Stomach (tissue), 9 donors: Measurements from ENCODE around the gene NAALADL2. TPM values are rescaled to one million over a fixed set of nuclear protein-coding genes. Genes with fewer than 3 reads are reported as not detected.

Source experiments
- DNase-seq, 2 donors: peaks; one replicate each; pipeline versions ENCODE4 v3.0.0 to v3.0.0-alpha.2; 2013 to 2019
- H3K27ac ChIP-seq, 5 donors: fragments of 200-600 bp in 4 of 5; sonication (generic) in 4 of 5; one replicate each; pipeline ENCODE4 v1.5.1; 2013 to 2019; ENCODE audit warnings: mild to moderate bottlenecking in 1 of 5, moderate library complexity in 1 of 5
- H3K27me3 ChIP-seq, 3 donors: fragments of 200-600 bp; sonication (generic); one replicate each; pipeline ENCODE4 v1.5.1; 2017 to 2019; ENCODE audit warnings: mixed run types in 1 of 3
- H3K36me3 ChIP-seq, 4 donors: fragments of 200-600 bp; sonication (generic); 1 replicate in 3 of 4; 2 replicates in 1 of 4; pipeline ENCODE4 v1.5.1; 2016 to 2019
- H3K4me1 ChIP-seq, 4 donors: fragments of 200-600 bp; sonication (generic); one replicate each; pipeline ENCODE4 v1.5.1; 2016 to 2019
- H3K4me3 ChIP-seq, 4 donors: fragments of 200-600 bp; sonication (generic) in 3 of 4; one replicate each; pipeline ENCODE4 v1.5.1; 2016 to 2019; ENCODE audit warnings: mild to moderate bottlenecking in 1 of 4
- H3K9me3 ChIP-seq, 4 donors: fragments of 200-600 bp; sonication (generic); one replicate each; pipeline ENCODE4 v1.5.1; 2016 to 2019
- EP300 ChIP-seq: sonication (generic); formaldehyde crosslinking; IDR thresholded peaks from one replicate; pipeline ENCODE4 v1.6.1; 2017; ENCODE audit warnings: antibody characterized with exemption
- POLR2A ChIP-seq, 4 donors: fragments of 450-650 bp; IDR thresholded peaks; one replicate each; pipeline ENCODE4 v1.6.1; 2016; ENCODE audit warnings: antibody characterized with exemption in 4 of 4, control low read depth in 2 of 4, mild to moderate bottlenecking in 1 of 4, moderate library complexity in 1 of 4
- POLR2AphosphoS5 ChIP-seq, 3 donors: sonication (generic); formaldehyde crosslinking; IDR thresholded peaks; one replicate each; pipeline ENCODE4 v1.6.1; 2016; ENCODE audit warnings: antibody characterized with exemption in 3 of 3
- WGBS, 5 donors: extraction: QIAGEN DNeasy Blood & Tissue Kit in 3 of 5; methylation state at CpG; one replicate each; pipeline versions ENCODE4 v1.1.5 to v1.1.7; 2013 to 2018; 5-methylcytosine and 5-hydroxymethylcytosine counted together
- intact Hi-C: fragments of 100-400 bp; cut with DNase I; formaldehyde crosslinking; loops from one replicate; pipeline ENCODE4 v1.15.1; 2023; ENCODE audit warnings: low total_unique reads
- polyA plus RNA-seq, 3 donors: library from polyadenylated mRNA; stranded (reverse); fragments of 200-250 nt; gene quantifications; one replicate each; pipeline ENCODE4 v1.2.3, GENCODE V29; 2013
- total RNA-seq, 5 donors: library from RNA; depleted of rRNA; stranded (reverse); fragments of >200 nt; gene quantifications; one replicate each; pipeline versions ENCODE4 v1.1.0 to v1.2.3, GENCODE V29; 2014 to 2016
- TF ChIP-seq, protein P1 (sequence below), 7 experiments: fragments of 450-650 bp in 4 of 7; fragments of 200-600 bp in 3 of 7; sonication (generic) in 3 of 7; IDR thresholded peaks; one replicate each; pipeline ENCODE4 v1.5.1; 2016 to 2019; ENCODE audit warnings: antibody characterized with exemption in 7 of 7, control low read depth in 2 of 7, mild to moderate bottlenecking in 1 of 7
- donor health status: healthy with polysubstance abuse.
- donor health status: Bipolar disorder and iron deficiency.
- donor health status: healthy.

Gene NAALADL2
- total and polyA plus RNA-seq, 8 donors = 0.58 to 43.7 (median 5.4) TPM

DNA sequence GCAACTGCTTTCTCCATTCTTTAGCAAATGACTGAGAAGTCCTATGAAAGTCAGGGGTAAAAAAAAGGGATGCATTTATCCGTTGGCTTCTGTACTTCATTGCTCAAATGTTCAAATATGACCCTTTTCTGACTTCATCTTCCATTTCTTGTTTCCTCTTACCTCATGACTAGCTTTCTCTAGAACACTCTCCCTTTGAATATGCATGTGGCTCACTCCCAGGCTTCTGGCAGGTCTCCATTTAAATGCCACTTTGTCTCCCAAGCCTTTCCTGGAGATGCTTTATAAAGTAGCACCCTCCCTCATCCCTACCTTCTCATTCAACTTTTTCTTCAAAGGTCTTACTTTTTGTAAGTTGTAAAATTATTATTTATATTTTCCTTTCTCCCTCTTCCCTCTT lies 781.8 kb downstream of the NAALADL2 start:
- intact Hi-C loops = no loop called here
- Histone ChIP-seq H3K27ac (no peak overlapping the region), H3K27me3 (no peaks in the 10 kb centered on the region), H3K36me3 (no peaks in the 10 kb centered on the region), H3K9me3 (no peaks in the 10 kb centered on the region), H3K4me1 (no peaks in the 10 kb centered on the region), H3K4me3 (no peak overlapping the region)
- TF ChIP-seq EP300 (no peak), POLR2A (IDR thresholded peaks at IDR 0.05) (no peak), POLR2AphosphoS5 (IDR thresholded peaks at IDR 0.05) (no peak)
- TF ChIP-seq, protein P1, sequence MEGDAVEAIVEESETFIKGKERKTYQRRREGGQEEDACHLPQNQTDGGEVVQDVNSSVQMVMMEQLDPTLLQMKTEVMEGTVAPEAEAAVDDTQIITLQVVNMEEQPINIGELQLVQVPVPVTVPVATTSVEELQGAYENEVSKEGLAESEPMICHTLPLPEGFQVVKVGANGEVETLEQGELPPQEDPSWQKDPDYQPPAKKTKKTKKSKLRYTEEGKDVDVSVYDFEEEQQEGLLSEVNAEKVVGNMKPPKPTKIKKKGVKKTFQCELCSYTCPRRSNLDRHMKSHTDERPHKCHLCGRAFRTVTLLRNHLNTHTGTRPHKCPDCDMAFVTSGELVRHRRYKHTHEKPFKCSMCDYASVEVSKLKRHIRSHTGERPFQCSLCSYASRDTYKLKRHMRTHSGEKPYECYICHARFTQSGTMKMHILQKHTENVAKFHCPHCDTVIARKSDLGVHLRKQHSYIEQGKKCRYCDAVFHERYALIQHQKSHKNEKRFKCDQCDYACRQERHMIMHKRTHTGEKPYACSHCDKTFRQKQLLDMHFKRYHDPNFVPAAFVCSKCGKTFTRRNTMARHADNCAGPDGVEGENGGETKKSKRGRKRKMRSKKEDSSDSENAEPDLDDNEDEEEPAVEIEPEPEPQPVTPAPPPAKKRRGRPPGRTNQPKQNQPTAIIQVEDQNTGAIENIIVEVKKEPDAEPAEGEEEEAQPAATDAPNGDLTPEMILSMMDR (IDR thresholded peaks at IDR 0.05) = no peak
- WGBS, 5 donors = 85 to 96% (median 88%) methylated on average over 1 of the region's 1 CpG
- DNase-seq = no peak

DNA sequence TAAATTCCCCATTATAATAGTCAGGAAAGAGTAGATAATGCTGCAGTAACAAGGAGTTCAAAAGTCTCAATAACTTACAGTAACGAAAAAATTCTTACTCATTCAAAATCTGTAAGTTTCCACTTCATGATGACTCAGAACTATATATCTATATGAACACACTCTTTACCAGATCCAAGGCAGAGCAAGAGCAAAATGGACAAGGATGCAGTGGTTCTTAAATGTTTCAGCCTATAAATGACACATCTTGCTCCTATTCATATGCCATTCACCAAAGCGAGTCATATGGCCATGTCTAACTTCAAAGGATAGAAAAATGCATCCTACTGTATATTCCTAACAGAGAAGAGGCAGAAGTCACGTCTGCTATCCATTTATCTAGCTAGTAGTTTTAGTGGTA lies 787.7 kb downstream of the NAALADL2 start:
- H3K27ac ChIP-seq = no peak overlapping the region
- no peaks in the 10 kb centered on the region for H3K9me3 ChIP-seq
- no peaks in the 10 kb centered on the region for H3K36me3 ChIP-seq
- H3K27me3 ChIP-seq = no peaks in the 10 kb centered on the region
- H3K4me1 ChIP-seq = no peaks in the 10 kb centered on the region
- DNase-seq = no peak
- H3K4me3 ChIP-seq = no peak overlapping the region
- WGBS, 5 donors = 84 to 89% (median 87%) methylated on average over 3 of the region's 3 CpGs
- intact Hi-C loops = no loop called here
- TF ChIP-seq EP300 (no peak), POLR2A (IDR thresholded peaks at IDR 0.05) (no peak)
- TF ChIP-seq, protein P1 (IDR thresholded peaks at IDR 0.05) = no peak

DNA sequence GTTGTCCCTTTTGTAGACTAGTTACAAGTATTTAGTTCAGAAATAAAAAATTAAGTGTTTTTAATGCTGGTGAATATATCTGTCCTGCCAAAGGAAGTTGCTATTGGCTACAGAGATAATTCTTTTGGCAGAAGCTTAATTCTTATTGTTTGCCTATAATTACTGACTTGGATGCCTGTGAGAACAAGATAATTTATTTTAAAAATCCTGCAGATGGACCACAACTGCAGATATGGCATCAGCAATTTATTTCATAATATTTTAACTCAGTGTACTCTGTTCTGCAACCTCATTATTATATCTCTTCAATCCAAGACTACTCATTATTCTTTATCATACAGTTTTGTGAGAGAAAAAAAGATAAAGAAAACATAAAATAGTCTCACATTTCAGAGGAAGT lies 789.8 kb downstream of the NAALADL2 start:
- H3K27ac ChIP-seq = no peak overlapping the region
- no peaks in the 10 kb centered on the region for H3K9me3 ChIP-seq
- no peaks in the 10 kb centered on the region for H3K27me3 ChIP-seq
- no peak for DNase-seq
- intact Hi-C loops = no loop called here
- TF ChIP-seq EP300 = no peak
- TF ChIP-seq POLR2AphosphoS5 (IDR thresholded peaks at IDR 0.05) = no peak
- TF ChIP-seq, protein P1 (IDR thresholded peaks at IDR 0.05) = no peak
- no peak for TF ChIP-seq POLR2A (IDR thresholded peaks at IDR 0.05)
- H3K4me1 ChIP-seq = no peaks in the 10 kb centered on the region
- no peak overlapping the region for H3K4me3 ChIP-seq
- no peaks in the 10 kb centered on the region for H3K36me3 ChIP-seq

DNA sequence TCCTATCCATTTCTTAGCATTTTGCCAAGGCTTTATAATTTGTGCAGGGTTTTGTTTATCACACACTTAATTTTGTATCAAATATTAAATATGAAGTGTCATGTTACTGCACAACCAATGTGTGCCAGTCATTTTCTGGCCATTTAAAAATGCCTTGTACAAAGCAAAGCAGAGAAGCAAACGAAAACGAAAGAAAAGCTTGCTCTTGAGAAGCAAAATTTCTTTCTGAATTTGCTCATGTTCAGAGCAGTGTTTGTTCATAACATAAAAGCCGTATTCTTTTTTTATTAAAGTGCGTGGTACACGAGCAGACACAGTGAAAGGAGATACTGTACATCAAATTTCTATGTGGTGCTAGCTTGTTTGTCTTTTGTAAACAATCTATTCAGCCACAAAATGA lies 792.6 kb downstream of the NAALADL2 start:
- no peak overlapping the region for H3K27ac ChIP-seq
- H3K4me3 ChIP-seq = no peak overlapping the region
- 36 to 61% (median 49%) methylated on average over 5 of the region's 5 CpGs for WGBS, 5 donors
- TF ChIP-seq POLR2A (IDR thresholded peaks at IDR 0.05) = no peak
- TF ChIP-seq EP300 = no peak
- TF ChIP-seq POLR2AphosphoS5 (IDR thresholded peaks at IDR 0.05) = no peak
- TF ChIP-seq, protein P1 (IDR thresholded peaks at IDR 0.05) = no peak
- H3K27me3 ChIP-seq = no peaks in the 10 kb centered on the region
- DNase-seq = peak in 1 of 2 donors; percentile 4
- no peaks in the 10 kb centered on the region for H3K9me3 ChIP-seq
- no peaks in the 10 kb centered on the region for H3K4me1 ChIP-seq
- intact Hi-C loops = no loop called here
- H3K36me3 ChIP-seq = no peaks in the 10 kb centered on the region

DNA sequence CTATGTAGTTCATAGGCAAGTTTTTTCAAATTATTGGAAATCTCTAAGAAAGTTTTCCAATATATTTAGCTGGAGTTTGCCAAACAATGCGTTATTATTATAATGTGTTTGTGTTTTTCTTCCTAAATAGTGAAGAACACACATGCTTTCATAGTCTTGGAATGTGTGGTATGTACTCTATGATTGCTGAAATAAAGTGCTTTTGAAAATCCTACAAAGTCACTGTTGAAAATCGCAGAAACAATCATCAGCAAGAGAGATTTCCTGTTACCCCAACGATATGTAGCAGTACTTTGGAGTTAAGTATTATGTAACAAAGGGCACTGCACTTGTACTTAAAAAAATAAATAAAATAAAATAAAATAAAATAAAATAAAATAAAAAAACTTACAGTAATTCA lies 796.2 kb downstream of the NAALADL2 start:
- H3K27ac ChIP-seq = no peak overlapping the region
- H3K36me3 ChIP-seq = no peaks in the 10 kb centered on the region
- no peak overlapping the region for H3K4me3 ChIP-seq
- DNase-seq = no peak
- TF ChIP-seq, protein P1 (IDR thresholded peaks at IDR 0.05) = no peak
- no peak for TF ChIP-seq POLR2A (IDR thresholded peaks at IDR 0.05)
- TF ChIP-seq EP300 = no peak
- TF ChIP-seq POLR2AphosphoS5 (IDR thresholded peaks at IDR 0.05) = no peak
- WGBS, 5 donors = 70 to 87% (median 80%) methylated on average over 3 of the region's 3 CpGs
- no peaks in the 10 kb centered on the region for H3K27me3 ChIP-seq
- H3K9me3 ChIP-seq = no peaks in the 10 kb centered on the region
- no peaks in the 10 kb centered on the region for H3K4me1 ChIP-seq
- intact Hi-C loops = no loop called here
